Adrenal gland (tissue), 5 donors: ENCODE measurements around the gene AMPH.

Source experiments
- CTCF ChIP-seq, 6 experiments: fragments of 450-650 bp in 4 of 6; fragments of 200-600 bp in 2 of 6; sonication (generic) in 1 of 6; IDR thresholded peaks; 1 replicate in 5 of 6; 2 replicates in 1 of 6; pipeline versions ENCODE4 v1.5.1 to v1.8.0; 2016 to 2021; ENCODE audit warnings: antibody characterized with exemption in 6 of 6, mild to moderate bottlenecking in 2 of 6, moderate library complexity in 1 of 6
- POLR2A ChIP-seq, 2 donors: fragments of 450-650 bp; IDR thresholded peaks; one replicate each; pipeline ENCODE4 v1.6.1; 2017; ENCODE audit warnings: antibody characterized with exemption in 2 of 2, mild to moderate bottlenecking in 2 of 2, moderate library complexity in 1 of 2
- donor health status: DM: no; HTN: no; CAD: no.

GRCh38 chr7:38678698-38679054 lies 47.5 kb upstream of the AMPH start:
- TF ChIP-seq CTCF (IDR thresholded peaks at IDR 0.05) (no peak), POLR2A (IDR thresholded peaks at IDR 0.05) (no peak)
